Dendritic cell treated with granulocyte-macrophage colony-stimulating factor and Interleukin-4, amounts not matched to agents 40 ng/mL and 50 ng/mL, for 4 days (primary cell): ENCODE data around the gene CRAT.
A peak's percentile ranks its signal among the peaks of the same experiment; 100 is the strongest.

Experiments used
- H3K27ac Mint-ChIP-seq: one replicate; pipeline ENCODE4 v1.8.0; 2022; ENCODE audit warnings: mild to moderate bottlenecking, mixed read lengths
- H3K27me3 Mint-ChIP-seq: one replicate; pipeline ENCODE4 v1.8.0; 2022; ENCODE audit warnings: mild to moderate bottlenecking, mixed read lengths
- H3K36me3 Mint-ChIP-seq: one replicate; pipeline ENCODE4 v1.8.0; 2022; ENCODE audit warnings: low read depth, mixed read lengths
- H3K4me1 Mint-ChIP-seq: one replicate; pipeline ENCODE4 v1.8.0; 2022; ENCODE audit warnings: low read depth, mixed read lengths
- H3K4me3 Mint-ChIP-seq: one replicate; pipeline ENCODE4 v1.8.0; 2022; ENCODE audit warnings: mild to moderate bottlenecking, moderate library complexity, mixed read lengths
- H3K9me3 Mint-ChIP-seq: one replicate; pipeline ENCODE4 v1.8.0; 2022; ENCODE audit warnings: mixed read lengths
- intact Hi-C: fragments of 100-400 bp; cut with micrococcal nuclease; formaldehyde crosslinking; loops from one replicate; pipeline ENCODE4 v1.15.0; 2022

CRAT gene

GRCh38 chr9:129068110-129068509 lies 42.5 kb downstream of the CRAT start:
- no peak overlapping the region for H3K4me3 Mint-ChIP-seq
- peak overlapping the region; percentile 86 for H3K27ac Mint-ChIP-seq
- H3K27me3 Mint-ChIP-seq, result no peaks in the 10 kb centered on the region
- intact Hi-C loops, result no loop called here
- peaks cover 22% of the 10 kb centered on the region for H3K4me1 Mint-ChIP-seq
- H3K36me3 Mint-ChIP-seq, result peaks cover 83% of the 10 kb centered on the region
- no peaks in the 10 kb centered on the region for H3K9me3 Mint-ChIP-seq

DNA sequence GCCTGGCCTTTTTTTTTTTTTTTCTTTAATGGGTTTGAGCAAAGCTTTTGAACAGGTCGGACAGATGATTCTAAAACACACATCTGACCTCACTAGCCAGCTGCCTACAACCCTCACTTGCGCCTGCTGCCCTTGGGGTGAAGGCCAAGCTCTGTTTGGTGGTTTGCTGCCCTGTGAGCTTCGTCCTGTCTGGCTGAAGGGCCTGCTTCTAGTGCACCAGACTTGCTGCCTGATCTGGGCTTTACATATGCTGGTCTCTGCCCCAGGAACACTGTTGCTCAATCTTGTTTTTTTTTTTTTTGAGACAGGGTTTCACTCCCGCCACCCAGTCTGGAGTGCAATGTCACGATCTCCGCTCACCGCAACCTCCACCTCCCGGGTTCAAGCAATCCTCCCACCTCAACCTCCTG lies 46.1 kb downstream of the CRAT start:
- Mint-ChIP-seq H3K9me3 (no peaks in the 10 kb centered on the region), H3K27ac (no peak overlapping the region), H3K27me3 (no peaks in the 10 kb centered on the region), H3K4me1 (peaks cover 21% of the 10 kb centered on the region), H3K4me3 (no peak overlapping the region), H3K36me3 (peaks cover 91% of the 10 kb centered on the region)
- intact Hi-C loops, result no loop called here

GRCh38 chr9:129063061-129063460 lies 47.5 kb downstream of the CRAT start:
- Mint-ChIP-seq H3K27me3 (no peaks in the 10 kb centered on the region), H3K27ac (no peak overlapping the region), H3K4me3 (no peak overlapping the region), H3K36me3 (peaks cover 92% of the 10 kb centered on the region), H3K9me3 (no peaks in the 10 kb centered on the region), H3K4me1 (peaks cover 20% of the 10 kb centered on the region)
- intact Hi-C loops, result no loop called here

DNA sequence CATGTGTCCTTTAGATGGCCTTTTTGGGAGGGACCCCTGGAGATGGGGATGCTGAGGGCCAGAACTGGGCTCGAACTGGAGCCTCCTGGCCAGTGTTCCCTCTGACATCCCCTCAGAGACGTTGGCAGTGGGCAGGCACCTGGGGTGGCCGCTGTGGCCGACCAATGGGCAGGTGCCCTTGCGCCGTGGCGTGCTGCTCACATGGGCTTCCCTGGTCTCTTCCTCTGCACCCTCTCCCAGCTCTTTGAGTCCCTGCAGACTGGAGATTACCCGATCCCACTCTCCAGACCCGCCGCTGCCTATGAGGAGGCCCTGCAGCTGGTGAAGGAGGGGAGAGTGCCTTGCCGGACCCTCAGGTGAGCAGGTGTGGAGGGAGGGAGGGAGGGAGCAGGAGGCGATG lies 49.6 kb downstream of the CRAT start:
- Mint-ChIP-seq H3K4me1 (peaks cover 21% of the 10 kb centered on the region), H3K9me3 (no peaks in the 10 kb centered on the region), H3K27ac (no peak overlapping the region), H3K36me3 (peaks cover 81% of the 10 kb centered on the region), H3K4me3 (no peak overlapping the region), H3K27me3 (no peaks in the 10 kb centered on the region)
- intact Hi-C loops, result no loop called here

- no peak overlapping the region for H3K4me3 Mint-ChIP-seq
- H3K9me3 Mint-ChIP-seq, result no peaks in the 10 kb centered on the region
- H3K27ac Mint-ChIP-seq, result no peak overlapping the region
- peaks cover 21% of the 10 kb centered on the region for H3K4me1 Mint-ChIP-seq
- peaks cover 77% of the 10 kb centered on the region for H3K36me3 Mint-ChIP-seq
- intact Hi-C loops, result no loop called here
- no peaks in the 10 kb centered on the region for H3K27me3 Mint-ChIP-seq
Measured at GRCh38 chr9:129059796-129060785, 50.5 kb downstream of the CRAT start.

DNA sequence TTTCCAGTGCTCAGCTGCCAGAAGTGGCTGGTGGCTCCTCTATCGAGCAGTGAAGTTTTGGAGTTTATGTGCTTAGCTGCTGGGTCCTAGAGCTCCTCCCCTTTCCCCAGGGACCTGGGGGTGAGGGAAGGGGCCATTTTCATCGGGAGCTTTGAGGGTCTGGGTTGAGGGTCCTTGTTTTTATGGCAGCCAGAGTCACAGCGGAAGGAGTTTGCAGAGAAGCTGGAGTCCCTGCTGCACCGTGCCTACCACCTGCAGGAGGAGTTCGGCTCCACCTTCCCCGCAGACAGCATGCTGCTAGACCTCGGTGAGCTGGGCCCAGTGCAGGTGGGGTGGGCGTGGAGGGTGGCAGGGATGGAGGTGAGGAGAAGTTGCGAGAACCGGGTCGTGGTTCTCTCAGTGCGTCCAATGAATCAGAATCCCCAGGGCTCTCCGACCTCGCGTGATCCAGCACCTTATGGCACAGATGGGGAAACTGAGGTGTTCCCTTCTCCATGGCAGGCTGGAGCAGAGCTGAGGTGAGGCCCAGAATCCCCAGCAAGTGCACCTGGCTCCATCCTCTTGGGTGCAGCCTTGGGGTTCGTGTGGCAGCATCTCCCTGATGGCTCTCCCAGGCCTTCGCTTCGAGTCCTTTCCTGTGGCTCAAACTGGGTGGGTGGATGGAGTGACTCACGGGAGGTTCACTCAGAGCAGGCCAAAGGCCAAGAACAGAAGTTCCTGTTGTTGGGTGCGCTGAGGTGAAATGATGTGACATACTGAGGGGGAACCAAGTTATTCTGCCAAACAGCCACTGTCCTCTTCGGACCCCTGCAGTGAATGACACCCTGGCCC lies 51.4 kb downstream of the CRAT start:
- H3K36me3 Mint-ChIP-seq, result peaks cover 77% of the 10 kb centered on the region
- H3K27me3 Mint-ChIP-seq, result no peaks in the 10 kb centered on the region
- H3K4me3 Mint-ChIP-seq, result no peak overlapping the region
- H3K27ac Mint-ChIP-seq, result no peak overlapping the region
- H3K4me1 Mint-ChIP-seq, result peaks cover 21% of the 10 kb centered on the region
- intact Hi-C loops, result no loop called here
- no peaks in the 10 kb centered on the region for H3K9me3 Mint-ChIP-seq

GRCh38 chr9:129054163-129054851 lies 56.3 kb downstream of the CRAT start:
- intact Hi-C loops, result no loop called here
- Mint-ChIP-seq H3K27ac (no peak overlapping the region), H3K36me3 (peaks cover 76% of the 10 kb centered on the region)

GRCh38 chr9:129053020-129053419 lies 57.6 kb downstream of the CRAT start:
- Mint-ChIP-seq H3K36me3 (peaks cover 80% of the 10 kb centered on the region), H3K27me3 (no peaks in the 10 kb centered on the region), H3K27ac (no peak overlapping the region), H3K9me3 (no peaks in the 10 kb centered on the region), H3K4me1 (peaks cover 3% of the 10 kb centered on the region), H3K4me3 (no peak overlapping the region)
- intact Hi-C loops, result no loop called here

More at GRCh38 chr9:129054163-129054851, 56.3 kb downstream of the CRAT start:
- no peaks in the 10 kb centered on the region for H3K27me3 Mint-ChIP-seq
- H3K4me1 Mint-ChIP-seq, result peaks cover 14% of the 10 kb centered on the region
- no peak overlapping the region for H3K4me3 Mint-ChIP-seq
- H3K9me3 Mint-ChIP-seq, result no peaks in the 10 kb centered on the region

DNA sequence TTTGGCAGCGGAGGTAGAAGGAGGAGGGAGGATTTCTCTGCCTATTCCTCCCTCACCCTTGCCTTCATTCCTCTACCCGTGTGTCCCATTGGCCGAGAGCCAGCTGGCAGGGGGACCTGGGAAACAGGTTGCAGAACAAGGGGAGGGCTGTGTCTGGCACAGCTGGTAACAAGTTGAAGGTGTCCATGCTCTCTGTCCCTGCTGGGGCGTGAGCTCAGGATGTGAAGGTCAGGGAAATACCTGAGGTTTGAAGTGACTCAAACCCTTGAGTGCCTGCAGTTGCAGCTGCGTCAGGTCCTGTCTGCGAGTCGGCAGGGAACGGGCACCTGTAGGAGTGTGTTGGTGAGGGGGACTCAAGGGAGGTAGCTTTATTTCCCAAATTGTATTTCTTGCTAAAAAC lies 58.0 kb downstream of the CRAT start:
- H3K27ac Mint-ChIP-seq, result no peak overlapping the region
- intact Hi-C loops, result no loop called here
- H3K9me3 Mint-ChIP-seq, result no peaks in the 10 kb centered on the region

More for the DNA sequence above, 58.0 kb downstream of the CRAT start:
- Mint-ChIP-seq H3K4me1 (no peaks in the 10 kb centered on the region), H3K4me3 (no peak overlapping the region), H3K36me3 (peaks cover 85% of the 10 kb centered on the region), H3K27me3 (no peaks in the 10 kb centered on the region)
